Endothelial cell of umbilical vein (primary cell): ENCODE data around the gene COQ8A.

Experiments
- CTCF ChIP-seq, 2 donors: IDR thresholded peaks; 1 replicate in 1 of 2; 2 replicates in 1 of 2; pipeline ENCODE4 v1.5.1; 2011; ENCODE audit warnings: low read length in 2 of 2, mild to moderate bottlenecking in 2 of 2, moderate library complexity in 2 of 2, control low read depth in 1 of 2, inconsistent platforms in 1 of 2, low read depth in 1 of 2; ENCODE audit not compliant: insufficient read depth in 1 of 2; ENCODE audit errors: extremely low read depth in 1 of 2
- EZH2 ChIP-seq: IDR thresholded peaks from 2 replicates; pipeline ENCODE4 v1.6.1; 2012; ENCODE audit warnings: borderline replicate concordance, low read depth, mild to moderate bottlenecking, moderate library complexity, low read length, inconsistent platforms; ENCODE audit not compliant: severe bottlenecking
- FOS ChIP-seq: IDR thresholded peaks from 2 replicates; pipeline ENCODE4 v1.6.1; 2011; ENCODE audit warnings: mild to moderate bottlenecking, low read length, moderate library complexity, borderline replicate concordance; ENCODE audit not compliant: insufficient read depth
- MAX ChIP-seq: IDR thresholded peaks from 2 replicates; pipeline ENCODE4 v1.6.1; 2011; ENCODE audit not compliant: insufficient read depth, insufficient read length
- MYC ChIP-seq: IDR thresholded peaks from one replicate; pipeline ENCODE4 v1.6.1; 2011; ENCODE audit warnings: mild to moderate bottlenecking, low read depth, low read length
- POLR2A ChIP-seq: IDR thresholded peaks from 2 replicates; pipeline ENCODE4 v1.6.1; 2012; ENCODE audit warnings: low read depth, mild to moderate bottlenecking, control low read depth, low read length
- POLR2AphosphoS5 ChIP-seq: IDR thresholded peaks from 2 replicates; pipeline ENCODE4 v1.6.1; 2012; ENCODE audit warnings: low read depth, mild to moderate bottlenecking, control low read depth, low read length, moderate library complexity; ENCODE audit not compliant: insufficient read depth

GRCh38 chr1:227033880-227034279, 93.8 kb downstream of the COQ8A start:
- no peak for TF ChIP-seq POLR2AphosphoS5
- no peak for TF ChIP-seq CTCF (IDR thresholded peaks at IDR 0.05; ENCODE audit: extremely low read depth in 1 of 2, insufficient read depth in 1 of 2, low read depth in 1 of 2, low read length in 2 of 2)
- no peak for TF ChIP-seq POLR2A
- TF ChIP-seq EZH2: no peak
- TF ChIP-seq FOS: no peak
- no peak for TF ChIP-seq MYC
- no peak for TF ChIP-seq MAX
